T-helper 1 cell (primary cell): ENCODE results near the gene GPR27.

Source experiments
- DNase-seq, 5 donors: peaks; one replicate each; pipeline ENCODE4 v3.0.0-alpha.2; 2012 to 2020

GPR27 gene

DNA sequence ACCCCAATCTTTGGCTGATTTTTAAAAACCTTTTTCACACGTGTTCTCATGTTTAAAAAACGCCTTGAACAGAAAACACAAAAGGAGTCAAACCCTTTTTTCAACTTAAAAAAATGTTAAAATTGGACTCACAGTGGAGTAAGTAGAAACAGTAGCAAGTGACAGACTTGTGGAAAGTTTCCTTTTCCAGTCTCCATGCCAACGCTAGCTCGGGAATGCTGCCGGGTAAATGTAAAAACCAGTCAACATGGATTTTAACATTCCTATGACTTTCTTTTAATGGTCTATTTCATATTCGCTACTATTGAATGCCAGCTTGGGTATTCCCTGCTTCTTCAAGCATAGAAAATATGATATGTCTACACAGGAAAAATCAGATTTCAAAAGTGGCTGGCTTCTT is 32.9 kb downstream of the GPR27 start:
- DNase-seq, result no peak

DNA sequence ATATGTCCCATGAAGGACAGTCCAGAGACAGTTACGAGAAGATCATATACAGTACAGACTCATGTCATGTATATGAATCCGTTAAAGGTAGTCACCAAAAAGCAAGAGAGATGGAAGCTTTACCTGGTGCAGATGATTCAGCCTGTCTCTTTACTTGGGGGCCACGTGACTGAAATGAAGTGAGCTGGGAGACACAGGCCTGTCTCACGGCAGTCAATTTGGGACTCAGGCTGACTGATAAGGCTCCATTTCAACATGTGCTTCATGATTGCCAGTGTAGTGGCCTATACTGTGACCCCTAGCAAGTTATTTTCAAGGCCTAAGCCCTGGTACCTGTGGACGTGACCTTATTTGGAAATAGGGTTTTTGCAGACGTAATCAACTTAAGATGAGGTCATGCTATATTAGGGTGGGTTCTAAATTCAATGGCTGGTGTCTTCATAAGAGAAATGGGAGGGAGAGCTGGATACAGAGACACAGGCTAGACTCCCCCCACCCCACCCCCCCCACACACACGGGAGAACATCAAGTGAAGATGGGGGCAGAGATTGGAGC is 34.3 kb downstream of the GPR27 start:
- no peak for DNase-seq

- no peak for DNase-seq
Measured at GRCh38 chr3:71789922-71790321, 36.3 kb downstream of the GPR27 start.

DNA sequence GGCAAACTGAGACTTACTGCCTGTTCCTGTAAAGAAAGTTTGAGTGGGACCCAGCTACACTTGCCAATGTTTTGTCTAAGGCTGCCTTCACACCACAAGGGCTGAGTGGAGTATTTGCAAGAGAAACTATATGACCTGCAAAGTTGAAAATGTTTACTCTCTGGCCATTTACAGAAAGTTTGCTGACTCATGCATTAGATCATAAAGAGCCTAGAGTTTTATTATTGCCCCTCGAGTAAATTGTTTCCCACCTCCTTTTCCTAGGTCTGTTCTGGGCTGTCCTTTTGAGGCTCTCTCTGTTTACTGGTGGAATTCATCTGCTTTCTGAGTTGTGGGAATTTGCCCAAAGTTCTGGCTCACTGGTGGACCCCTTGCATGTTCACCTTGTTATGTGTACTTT is 38.0 kb downstream of the GPR27 start:
- no peak for DNase-seq

DNA sequence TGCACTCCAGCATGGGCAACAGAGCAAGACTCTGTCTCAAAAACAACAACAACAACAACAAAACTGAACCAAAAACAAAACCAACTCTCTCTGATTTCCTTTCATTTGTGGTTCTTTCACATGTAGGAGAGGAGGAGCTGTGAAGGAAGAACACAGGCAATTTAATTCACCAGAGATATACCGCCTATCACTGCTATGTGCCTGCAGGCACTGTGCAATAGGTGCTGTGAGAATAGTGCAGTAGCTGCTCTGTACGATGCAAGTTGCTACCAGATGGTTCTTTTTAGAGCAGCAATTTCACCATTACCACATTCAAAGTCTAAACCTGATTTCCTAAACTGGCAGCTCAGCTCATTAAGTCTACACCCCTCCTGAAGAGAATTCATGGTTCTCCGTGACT is 42.6 kb downstream of the GPR27 start:
- no peak for DNase-seq

DNA sequence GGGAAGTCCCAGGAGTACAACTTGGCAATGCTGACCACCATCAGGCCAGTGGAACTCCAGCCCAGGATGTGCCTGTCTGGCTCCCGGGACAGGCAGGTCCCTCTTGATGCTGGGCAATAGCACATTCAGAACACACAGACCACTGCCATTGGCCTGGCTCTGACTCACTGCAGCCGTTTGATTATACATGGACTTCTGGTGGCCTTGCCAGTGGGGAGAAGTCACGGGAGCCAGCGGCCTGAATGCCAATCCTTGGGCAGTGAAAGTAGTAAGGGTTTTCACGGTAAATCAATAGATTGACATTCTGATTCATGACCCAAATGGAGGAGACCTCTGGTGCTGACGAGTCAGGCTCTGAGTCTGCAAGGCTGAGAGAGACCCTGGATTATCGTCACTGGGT is 43.8 kb downstream of the GPR27 start:
- no peak for DNase-seq

GRCh38 chr3:71800023-71800422 is 46.4 kb downstream of the GPR27 start:
- no peak for DNase-seq

DNA sequence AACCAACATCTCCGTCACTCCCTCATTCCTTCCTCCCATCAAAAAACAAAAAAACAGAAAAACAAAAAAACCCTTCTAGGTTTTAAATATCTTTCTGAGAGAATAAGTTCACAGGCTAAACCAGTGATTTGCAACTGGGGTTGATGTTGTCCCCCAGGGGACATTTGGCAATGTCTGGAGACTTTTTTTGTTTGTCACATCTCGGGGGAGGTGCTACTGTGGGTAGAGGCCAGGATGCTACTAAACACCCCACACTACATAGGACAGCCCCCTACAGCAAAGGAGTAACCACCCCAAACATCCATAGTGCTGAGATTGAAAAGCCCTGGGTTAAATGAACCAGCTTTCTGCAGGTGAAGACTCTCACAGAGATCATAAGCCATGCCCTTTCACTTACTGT is 48.3 kb downstream of the GPR27 start:
- DNase-seq, result no peak

GRCh38 chr3:71803248-71803647 is 49.6 kb downstream of the GPR27 start:
- no peak for DNase-seq

- DNase-seq, result no peak
Measured at GRCh38 chr3:71805199-71805598, 51.5 kb downstream of the GPR27 start.

DNA sequence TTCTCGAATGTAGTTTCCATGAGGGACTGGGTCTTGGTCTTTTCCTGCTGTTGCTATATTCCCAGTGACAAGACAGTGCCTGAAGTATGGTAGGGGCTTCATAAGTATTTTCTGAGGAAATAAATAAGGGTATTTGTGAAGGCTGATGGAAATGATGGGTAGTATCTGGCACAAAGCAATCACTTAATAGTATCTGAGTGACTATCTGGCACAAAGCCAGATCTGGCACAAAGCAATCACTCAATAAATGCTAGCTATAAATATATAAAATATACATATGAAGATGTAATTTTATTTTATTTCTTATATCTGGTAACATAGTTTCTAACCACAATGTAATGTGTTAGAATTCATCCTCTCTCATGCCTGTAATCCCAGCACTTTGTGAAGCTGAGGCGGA is 52.0 kb downstream of the GPR27 start:
- no peak for DNase-seq
